SJCRH30 (cell line): Measurements from ENCODE around the gene LILRB1. TPM values are rescaled to one million over a fixed set of nuclear protein-coding genes. Genes with fewer than 3 reads are reported as not detected.
"Not testable (repeated sequence)": the region's sequence is repeated elsewhere in the genome, so short reads cannot be mapped to it uniquely, and the experiment has no call there.

Experiments used
- DNase-seq, 2 experiments: peaks; one replicate each; pipeline ENCODE4 v3.0.0-alpha.2; 2015 to 2020
- H3K27ac ChIP-seq: fragments of 250-450 bp; sonication (Bioruptor Pico); 2 replicates; pipeline ENCODE4 v1.5.1; 2020; ENCODE audit warnings: mild to moderate bottlenecking, moderate library complexity
- H3K27me3 ChIP-seq: fragments of 250-450 bp; sonication (Bioruptor Pico); 2 replicates; pipeline ENCODE4 v1.5.1; 2020; ENCODE audit warnings: mild to moderate bottlenecking, moderate library complexity
- H3K36me3 ChIP-seq: fragments of 250-450 bp; sonication (Bioruptor Pico); 2 replicates; pipeline ENCODE4 v1.5.1; 2020; ENCODE audit warnings: mild to moderate bottlenecking, moderate library complexity
- H3K4me1 ChIP-seq: fragments of 250-450 bp; sonication (Bioruptor Pico); 2 replicates; pipeline ENCODE4 v1.5.1; 2020; ENCODE audit warnings: mild to moderate bottlenecking, moderate library complexity
- H3K4me3 ChIP-seq: fragments of 250-450 bp; sonication (Bioruptor Pico); 2 replicates; pipeline ENCODE4 v1.5.1; 2020; ENCODE audit warnings: mild to moderate bottlenecking, moderate library complexity
- H3K9me3 ChIP-seq: fragments of 250-450 bp; sonication (Bioruptor Pico); replicated peaks from 2 replicates; pipeline ENCODE4 v1.5.1; 2020; ENCODE audit warnings: mild to moderate bottlenecking, moderate library complexity
- total RNA-seq: library from RNA; depleted of rRNA; stranded (reverse); fragments of >200 nt; shearing (Covaris generic); gene quantifications from 2 replicates; pipeline ENCODE4 v1.2.3, GENCODE V29; 2014

Gene LILRB1
- total RNA-seq, 1 experiment from 2014 or later: not detected

DNA sequence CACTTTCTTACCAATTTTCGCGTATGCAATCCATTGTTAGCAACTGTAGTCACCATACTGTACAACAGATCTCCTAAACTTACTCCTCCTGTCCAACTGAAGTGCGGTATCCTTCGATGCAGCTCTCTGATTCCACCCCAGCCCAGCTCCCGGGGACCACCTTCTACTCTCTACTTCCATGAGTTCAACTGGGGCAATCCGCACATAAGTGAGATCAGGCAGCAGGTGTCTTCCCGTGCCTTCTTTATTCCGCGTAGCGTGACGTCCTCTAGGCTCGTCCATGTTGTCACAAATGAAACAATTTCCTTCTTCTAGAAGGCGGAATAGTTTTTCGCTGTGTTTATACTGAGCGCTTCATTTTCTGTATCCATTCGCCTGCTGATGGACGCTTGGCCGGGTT is 8.4 kb downstream of the LILRB1 start:
- Histone ChIP-seq H3K9me3 (no peaks in the 10 kb centered on the region), H3K27me3 (no peaks in the 10 kb centered on the region), H3K27ac (no peak overlapping the region), H3K4me3 (no peak overlapping the region), H3K36me3 (no peaks in the 10 kb centered on the region), H3K4me1 (no peaks in the 10 kb centered on the region)
- DNase-seq: no peak

- not testable (repeated sequence) for H3K9me3 ChIP-seq, H3K4me3 ChIP-seq, H3K27ac ChIP-seq, H3K4me1 ChIP-seq, H3K36me3 ChIP-seq, DNase-seq, H3K27me3 ChIP-seq
Observed at GRCh38 chr19:54642953-54643352, 12.7 kb downstream of the LILRB1 start.

- H3K4me3 ChIP-seq, DNase-seq, H3K36me3 ChIP-seq, H3K27me3 ChIP-seq, H3K9me3 ChIP-seq, H3K4me1 ChIP-seq, H3K27ac ChIP-seq: not testable (repeated sequence)
Observed at GRCh38 chr19:54643583-54643982, 13.3 kb downstream of the LILRB1 start.

GRCh38 chr19:54644056-54644455 is 13.8 kb downstream of the LILRB1 start:
- H3K36me3 ChIP-seq: no peaks in the 10 kb centered on the region
- H3K9me3 ChIP-seq: no peaks in the 10 kb centered on the region
- H3K4me3 ChIP-seq: no peak overlapping the region
- no peaks in the 10 kb centered on the region for H3K4me1 ChIP-seq
- DNase-seq: no peak
- no peak overlapping the region for H3K27ac ChIP-seq
- no peaks in the 10 kb centered on the region for H3K27me3 ChIP-seq

DNA sequence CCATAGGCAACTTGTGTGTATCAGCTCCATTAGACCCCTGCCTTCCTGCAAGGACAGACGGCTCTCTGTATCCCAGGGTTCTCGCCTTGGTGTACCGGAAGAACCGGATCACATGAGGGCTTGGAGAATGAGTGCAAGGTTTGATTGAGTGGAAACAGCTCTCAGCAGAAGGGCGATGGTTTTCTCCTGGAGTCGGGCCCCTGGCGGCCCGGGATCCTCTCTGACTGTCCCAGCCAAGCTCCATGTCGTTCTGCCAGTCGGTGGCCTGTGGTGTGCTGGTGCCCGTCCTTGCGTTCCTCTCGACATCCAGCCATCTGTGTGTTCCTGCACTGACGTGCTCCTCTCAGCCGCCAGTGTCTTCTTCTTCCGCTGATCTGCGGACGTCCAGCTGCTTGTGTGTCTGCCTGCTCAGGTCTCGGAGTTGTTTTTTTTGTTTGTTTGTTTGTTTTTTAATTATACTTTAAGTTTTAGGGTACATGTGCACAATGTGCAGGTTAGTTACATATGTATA is 16.1 kb downstream of the LILRB1 start:
- H3K27ac ChIP-seq: no peak overlapping the region
- no peak overlapping the region for H3K4me3 ChIP-seq
- H3K27me3 ChIP-seq: no peaks in the 10 kb centered on the region
- no peaks in the 10 kb centered on the region for H3K36me3 ChIP-seq
- DNase-seq: no peak
- no peaks in the 10 kb centered on the region for H3K9me3 ChIP-seq
- no peaks in the 10 kb centered on the region for H3K4me1 ChIP-seq

DNA sequence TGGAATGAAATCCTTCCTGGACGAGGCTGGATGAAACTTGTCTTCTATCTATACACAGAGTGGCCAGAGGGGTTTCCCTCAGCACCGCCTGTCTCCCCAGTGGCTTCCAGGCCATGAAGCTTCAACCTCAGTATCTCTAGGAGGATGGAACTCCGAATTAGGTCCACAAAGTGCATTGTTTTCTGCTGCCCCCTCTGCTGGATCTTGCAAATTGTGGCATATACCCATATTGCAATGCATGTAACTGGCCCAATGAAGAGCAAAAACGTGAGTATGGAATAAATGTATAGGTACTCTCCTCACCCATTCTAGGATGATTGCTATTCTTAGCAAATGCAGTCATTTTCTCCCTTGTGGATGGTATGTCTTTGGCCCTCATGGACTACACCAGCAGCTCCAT is 17.8 kb downstream of the LILRB1 start:
- no peaks in the 10 kb centered on the region for H3K36me3 ChIP-seq
- no peak overlapping the region for H3K27ac ChIP-seq
- H3K4me1 ChIP-seq: no peaks in the 10 kb centered on the region
- no peak for DNase-seq
- no peak overlapping the region for H3K4me3 ChIP-seq
- no peaks in the 10 kb centered on the region for H3K9me3 ChIP-seq
- H3K27me3 ChIP-seq: no peaks in the 10 kb centered on the region

- H3K9me3 ChIP-seq: no peaks in the 10 kb centered on the region
- H3K27me3 ChIP-seq: no peaks in the 10 kb centered on the region
- no peak for DNase-seq
- H3K4me1 ChIP-seq: no peaks in the 10 kb centered on the region
- no peaks in the 10 kb centered on the region for H3K36me3 ChIP-seq
- H3K27ac ChIP-seq: no peak overlapping the region
- no peak overlapping the region for H3K4me3 ChIP-seq
Observed at GRCh38 chr19:54650108-54650655, 19.9 kb downstream of the LILRB1 start.

DNA sequence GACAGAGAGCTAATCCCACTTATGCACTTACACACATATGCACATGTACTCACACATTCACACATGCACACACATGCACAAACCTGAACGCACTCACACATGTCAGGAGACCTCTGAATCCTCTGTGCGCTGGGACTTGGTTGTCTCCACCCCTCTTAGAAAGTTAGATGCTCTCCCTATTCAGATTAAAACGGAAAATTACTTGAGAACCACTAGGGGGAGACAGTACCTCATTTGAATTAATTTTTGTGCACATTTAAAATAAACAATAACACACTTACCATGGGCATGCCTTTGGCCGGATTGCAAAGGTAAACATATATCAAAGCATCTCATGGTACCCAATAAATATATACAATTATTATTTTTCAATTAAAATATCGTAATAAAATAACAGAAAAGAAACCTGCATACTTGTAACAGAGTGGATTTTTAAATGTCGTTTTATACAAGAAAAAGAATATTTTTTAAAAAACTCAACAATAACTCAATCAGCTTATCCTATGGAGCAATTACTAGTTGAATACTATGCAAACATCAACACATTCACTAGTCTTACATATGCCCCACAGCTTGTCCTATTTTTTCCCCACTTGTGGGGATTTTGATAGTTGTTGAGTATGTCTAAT is 23.0 kb downstream of the LILRB1 start:
- Histone ChIP-seq H3K36me3 (no peaks in the 10 kb centered on the region), H3K9me3 (no peaks in the 10 kb centered on the region), H3K27ac (no peak overlapping the region), H3K4me1 (no peaks in the 10 kb centered on the region), H3K4me3 (no peak overlapping the region), H3K27me3 (no peaks in the 10 kb centered on the region)
- DNase-seq: peak in 1 of 2 experiments; percentile 50

GRCh38 chr19:54654447-54655321 is 24.4 kb downstream of the LILRB1 start:
- Histone ChIP-seq H3K4me3 (no peak overlapping the region), H3K9me3 (no peaks in the 10 kb centered on the region), H3K4me1 (no peaks in the 10 kb centered on the region), H3K27ac (no peak overlapping the region), H3K36me3 (no peaks in the 10 kb centered on the region), H3K27me3 (no peaks in the 10 kb centered on the region)
- peak in 1 of 2 experiments; percentile 20 for DNase-seq

DNA sequence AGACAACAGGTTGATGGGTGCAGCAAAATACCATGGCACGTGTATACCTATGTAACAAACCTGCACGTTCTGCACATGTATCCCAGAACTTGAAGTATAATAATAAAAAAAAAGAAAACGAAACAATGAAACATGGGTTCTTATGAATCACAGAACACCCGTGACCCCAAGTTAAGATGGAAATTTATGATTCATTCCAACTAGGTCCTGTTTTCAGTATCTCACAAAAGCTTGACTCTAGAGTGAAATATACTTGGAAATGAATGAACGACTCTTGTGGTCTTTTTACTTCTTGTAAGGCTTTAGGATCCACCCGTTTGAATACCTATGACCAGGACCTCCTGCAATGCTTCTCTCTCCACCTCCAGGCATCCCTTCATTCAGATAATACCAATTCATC is 29.0 kb downstream of the LILRB1 start:
- DNase-seq: no peak
- Histone ChIP-seq H3K9me3 (no peaks in the 10 kb centered on the region), H3K27me3 (no peaks in the 10 kb centered on the region), H3K27ac (no peak overlapping the region), H3K4me3 (no peak overlapping the region), H3K36me3 (no peaks in the 10 kb centered on the region), H3K4me1 (no peaks in the 10 kb centered on the region)

- no peaks in the 10 kb centered on the region for H3K4me1 ChIP-seq
- no peaks in the 10 kb centered on the region for H3K9me3 ChIP-seq
- no peaks in the 10 kb centered on the region for H3K27me3 ChIP-seq
- H3K27ac ChIP-seq: no peak overlapping the region
- no peak overlapping the region for H3K4me3 ChIP-seq
- H3K36me3 ChIP-seq: no peaks in the 10 kb centered on the region
- DNase-seq: no peak
Observed at GRCh38 chr19:54660306-54660705, 30.0 kb downstream of the LILRB1 start.

DNA sequence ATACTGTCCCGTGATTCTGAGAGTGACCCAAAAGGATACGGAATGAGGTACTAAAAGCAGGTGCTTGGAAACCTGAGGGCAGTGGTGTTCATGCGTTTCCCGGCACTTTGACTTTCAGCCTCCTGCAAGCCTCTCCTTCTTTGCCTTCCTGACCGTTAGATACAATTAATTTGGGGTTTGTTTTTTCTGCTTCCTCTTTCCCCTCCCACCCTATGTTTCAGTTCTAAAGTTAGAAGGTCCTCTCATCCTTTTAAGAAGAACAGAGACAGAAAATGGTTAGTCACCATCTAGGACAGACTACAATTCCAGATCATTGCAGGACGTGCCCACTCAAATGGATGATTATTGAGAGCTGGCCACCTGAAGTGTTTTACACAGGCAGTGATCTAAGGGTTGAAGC is 30.7 kb downstream of the LILRB1 start:
- no peak for DNase-seq
- H3K27me3 ChIP-seq: no peaks in the 10 kb centered on the region
- H3K4me1 ChIP-seq: no peaks in the 10 kb centered on the region

GRCh38 chr19:54661846-54662481 is 31.7 kb downstream of the LILRB1 start:
- Histone ChIP-seq H3K9me3 (no peaks in the 10 kb centered on the region), H3K27me3 (no peaks in the 10 kb centered on the region), H3K4me3 (no peak overlapping the region)

More for the DNA sequence above, 30.7 kb downstream of the LILRB1 start:
- Histone ChIP-seq H3K27ac (no peak overlapping the region), H3K9me3 (no peaks in the 10 kb centered on the region), H3K36me3 (no peaks in the 10 kb centered on the region), H3K4me3 (no peak overlapping the region)

GRCh38 chr19:54662730-54663129 is 32.4 kb downstream of the LILRB1 start, which contains the start of gene LILRB4:
Gene LILRB4, plus strand, starts transcription at chr19:54662985. Its CDS starts 49 bp downstream, at chr19:54663034.
- Histone ChIP-seq H3K27me3 (no peaks in the 10 kb centered on the region), H3K36me3 (no peaks in the 10 kb centered on the region), H3K27ac (no peak within 1 kb of the TSS), H3K9me3 (no peaks in the 10 kb centered on the region), H3K4me3 (no peak within 1 kb of the TSS), H3K4me1 (no peaks in the 10 kb centered on the region)
- no peak for DNase-seq

More at GRCh38 chr19:54661846-54662481, 31.7 kb downstream of the LILRB1 start:
- no peak for DNase-seq
- no peaks in the 10 kb centered on the region for H3K4me1 ChIP-seq
- H3K36me3 ChIP-seq: no peaks in the 10 kb centered on the region
- no peak overlapping the region for H3K27ac ChIP-seq

- Histone ChIP-seq H3K9me3 (no peaks in the 10 kb centered on the region), H3K36me3 (no peaks in the 10 kb centered on the region), H3K4me1 (no peaks in the 10 kb centered on the region), H3K27ac (no peak overlapping the region), H3K27me3 (no peaks in the 10 kb centered on the region), H3K4me3 (no peak overlapping the region)
- DNase-seq: no peak
Observed at GRCh38 chr19:54665530-54665929, 35.2 kb downstream of the LILRB1 start.
